HG03045 (cell line): ENCODE data around the gene SRP9.

Source experiments
- ATAC-seq: cut with Tn5 transposase; IDR thresholded peaks from one replicate; pipeline ENCODE4 v1.9.1; 2021; ENCODE audit warnings: mild to moderate bottlenecking, moderate library complexity; ENCODE audit not compliant: unreplicated experiment

Gene SRP9, protein sequence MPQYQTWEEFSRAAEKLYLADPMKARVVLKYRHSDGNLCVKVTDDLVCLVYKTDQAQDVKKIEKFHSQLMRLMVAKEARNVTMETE

GRCh38 chr1:225777583-225778336 is at the start of gene SRP9:
TSS of gene SRP9 (plus strand) at chr1:225777826. CDS start at chr1:225777941, 115 bp downstream.
- peak; percentile 100 for ATAC-seq

- ATAC-seq: no peak
Measured at GRCh38 chr1:225731491-225731890, 46.1 kb upstream of the SRP9 start.

GRCh38 chr1:225733254-225733653 is 44.4 kb upstream of the SRP9 start:
- no peak for ATAC-seq

DNA sequence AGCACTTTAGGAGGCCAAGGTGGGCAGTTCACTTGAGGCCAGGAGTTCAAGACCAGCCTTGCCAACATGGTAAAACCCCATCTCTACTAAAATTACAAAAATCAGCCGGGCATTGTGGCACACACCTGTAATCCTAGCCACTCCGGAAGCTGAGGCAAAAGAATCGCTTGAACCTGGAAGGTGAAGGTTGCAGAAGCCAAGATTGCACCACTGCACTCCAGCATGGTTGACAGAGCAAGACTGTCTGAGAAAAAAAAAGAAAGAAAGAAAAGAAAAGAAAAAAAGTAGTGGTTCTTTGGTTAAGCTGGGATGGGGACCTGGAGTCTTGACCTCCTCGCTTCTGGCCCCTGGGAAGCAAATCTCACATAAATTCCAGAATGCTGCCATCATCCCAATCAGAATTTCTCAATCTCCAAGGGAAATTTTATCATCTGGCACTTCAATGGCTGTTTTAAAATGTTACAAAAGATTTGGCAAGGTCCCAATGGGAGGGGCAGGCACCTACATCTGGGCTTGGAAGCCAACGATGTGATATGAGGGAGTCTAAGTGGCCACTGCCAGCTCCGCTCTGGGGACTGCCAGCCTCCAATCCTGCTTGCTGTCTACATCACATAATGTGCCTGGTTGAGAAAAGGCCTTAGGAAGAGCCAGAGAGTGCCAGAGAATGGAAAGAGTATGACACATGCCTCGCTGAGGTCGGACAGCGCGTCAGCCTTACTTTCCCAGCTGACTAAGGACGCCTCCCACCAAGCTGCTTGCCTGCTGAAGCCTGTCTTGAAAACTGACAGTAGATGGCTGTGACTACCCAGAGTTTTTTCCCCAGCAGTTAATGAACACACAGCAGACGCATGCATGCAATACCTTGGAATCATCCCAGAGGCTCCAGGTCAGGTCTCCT is 42.1 kb upstream of the SRP9 start:
- no peak for ATAC-seq

- no peak for ATAC-seq
Measured at GRCh38 chr1:225736437-225737098, 41.1 kb upstream of the SRP9 start.

DNA sequence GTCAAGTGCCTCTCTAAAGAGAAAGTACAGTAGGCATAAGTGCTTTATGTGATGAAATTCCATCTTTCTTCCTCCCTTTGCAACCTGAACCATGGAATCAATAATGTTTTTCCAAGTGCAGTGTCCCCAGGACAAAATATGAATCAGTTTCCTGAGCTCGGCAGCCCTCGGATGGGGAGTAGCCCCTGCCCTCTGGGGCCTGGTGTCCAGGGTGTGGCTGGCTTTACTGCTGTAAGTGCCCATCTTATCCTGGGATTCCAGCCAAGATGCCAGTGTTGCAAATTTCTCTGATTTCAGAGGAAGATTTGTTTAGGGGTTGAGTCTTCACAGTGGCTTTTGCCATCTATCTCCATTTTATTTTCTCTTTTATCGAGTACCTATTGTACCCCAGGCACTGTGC is 40.5 kb upstream of the SRP9 start:
- ATAC-seq: no peak

- no peak for ATAC-seq
Measured at GRCh38 chr1:225737866-225738265, 39.8 kb upstream of the SRP9 start.

DNA sequence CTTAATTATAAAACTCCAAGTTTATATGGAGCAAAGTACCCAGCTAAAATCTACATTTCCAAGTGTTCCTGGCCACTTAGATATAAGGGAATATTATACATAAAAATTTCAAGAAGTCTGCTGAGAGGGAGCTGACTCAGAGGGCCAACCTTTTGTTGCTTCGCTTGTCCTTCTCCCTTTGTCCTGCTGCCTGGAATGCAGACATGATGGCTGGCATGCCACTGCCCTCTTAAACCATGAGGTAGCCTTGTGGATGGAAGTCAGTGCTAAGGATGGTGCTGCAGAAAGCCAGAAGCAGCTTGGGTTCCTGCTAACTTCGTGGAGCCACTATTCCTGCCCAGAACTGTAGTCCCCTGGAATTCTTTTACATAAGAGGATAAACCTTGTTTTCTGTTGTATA is 38.9 kb upstream of the SRP9 start:
- no peak for ATAC-seq

DNA sequence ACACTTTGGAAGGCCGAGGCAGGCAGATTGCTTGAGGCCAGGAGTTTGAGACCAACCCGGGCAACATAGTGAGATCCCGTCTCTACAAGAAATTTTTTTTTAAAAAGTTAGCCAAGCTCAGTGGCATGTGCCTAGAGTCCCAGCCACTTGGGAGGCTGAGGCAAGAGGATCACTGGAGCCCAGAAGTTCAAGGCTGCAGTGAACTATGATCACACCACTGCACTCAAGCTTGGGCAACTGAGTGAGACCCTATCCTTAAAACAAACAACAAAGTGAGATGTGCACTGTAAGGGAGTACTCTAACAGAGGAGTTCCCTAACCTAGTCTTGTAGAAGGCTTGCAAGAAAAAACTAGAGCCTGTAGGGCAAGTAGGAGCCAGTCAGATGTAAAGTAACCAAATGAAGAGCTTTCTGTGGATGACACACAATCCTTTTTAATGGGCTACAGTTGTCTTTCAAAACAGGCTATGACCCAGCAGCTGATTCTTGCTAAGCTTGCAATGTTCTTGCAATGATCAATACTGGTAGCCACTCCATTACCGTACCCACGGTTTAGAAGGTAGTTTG is 38.0 kb upstream of the SRP9 start:
- ATAC-seq: no peak

DNA sequence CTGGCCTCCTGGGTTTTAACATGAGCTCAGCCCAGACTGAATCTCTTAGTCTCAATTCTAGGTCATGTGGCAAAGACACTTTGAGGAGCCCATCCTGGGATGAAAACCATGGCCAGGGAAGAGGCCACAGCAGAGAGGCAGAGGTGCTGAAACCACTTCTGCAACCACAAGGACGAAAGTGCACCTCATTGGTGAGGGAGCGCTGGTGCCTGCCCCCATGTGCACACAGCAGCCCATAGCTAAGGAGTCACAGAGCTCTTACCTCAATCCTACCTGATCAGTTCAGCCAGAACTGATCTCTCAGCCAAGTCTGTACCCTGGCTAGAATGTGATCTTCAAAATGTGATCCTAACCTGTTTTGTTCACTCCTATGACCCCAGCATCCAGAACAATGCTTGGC is 32.9 kb upstream of the SRP9 start:
- ATAC-seq: no peak

DNA sequence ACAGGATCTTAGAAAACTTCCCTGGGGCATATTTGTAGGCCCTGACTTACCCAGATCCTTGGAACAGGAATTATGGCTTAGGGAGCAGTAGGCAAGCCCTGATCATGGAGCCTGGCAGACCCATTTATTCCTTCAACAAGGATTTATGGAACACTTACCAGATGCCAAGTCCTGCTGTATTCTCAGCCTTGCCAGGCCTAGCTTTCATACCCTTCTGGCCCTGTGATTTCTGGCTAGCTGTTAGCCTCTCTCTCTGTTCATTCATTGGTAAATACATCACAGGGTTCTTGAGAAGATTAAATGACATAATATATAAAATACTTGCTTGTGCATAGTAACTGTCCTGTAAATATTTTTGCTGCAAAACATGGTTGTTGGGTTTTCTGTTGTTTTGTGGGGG is 32.4 kb upstream of the SRP9 start:
- ATAC-seq: no peak

DNA sequence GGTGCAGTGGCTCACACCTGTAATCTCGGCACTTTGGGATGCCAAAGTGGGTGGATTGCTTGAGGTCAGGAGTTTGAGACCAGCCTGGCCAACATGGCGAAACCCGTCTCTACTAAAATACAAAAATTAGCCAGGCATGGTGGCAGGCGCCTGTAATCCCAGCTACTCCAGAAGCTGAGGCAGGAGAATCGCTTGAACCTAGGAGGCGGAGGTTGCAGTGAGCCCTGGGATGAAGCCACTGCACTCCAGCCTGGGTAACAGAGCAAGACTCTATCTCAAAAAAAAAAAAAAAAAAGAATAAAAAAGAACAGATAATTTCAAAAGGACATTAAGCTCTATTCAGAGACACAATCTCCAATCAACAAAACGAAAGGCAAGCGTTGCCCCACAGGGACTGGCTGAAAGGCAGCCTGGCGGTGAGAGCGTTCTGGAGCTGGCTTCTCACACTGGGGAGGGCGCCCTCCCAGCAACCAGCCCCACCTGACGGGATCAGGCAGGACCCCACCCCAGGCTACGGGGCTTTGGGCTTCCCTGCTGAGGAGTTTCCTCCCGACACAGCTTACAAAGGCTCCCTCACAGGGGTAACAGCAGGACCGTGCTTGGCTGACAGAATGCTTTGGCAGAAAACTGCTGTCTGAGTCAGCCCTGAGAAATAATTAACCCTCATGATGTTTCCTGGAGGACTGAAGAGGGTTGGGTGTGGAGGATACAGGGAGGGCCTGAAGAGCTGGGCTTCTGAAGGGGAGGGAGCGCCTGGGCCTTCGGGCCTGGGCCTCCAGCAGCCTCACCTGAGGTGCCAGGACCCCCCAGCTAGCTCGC is 31.1 kb upstream of the SRP9 start:
- ATAC-seq: no peak

DNA sequence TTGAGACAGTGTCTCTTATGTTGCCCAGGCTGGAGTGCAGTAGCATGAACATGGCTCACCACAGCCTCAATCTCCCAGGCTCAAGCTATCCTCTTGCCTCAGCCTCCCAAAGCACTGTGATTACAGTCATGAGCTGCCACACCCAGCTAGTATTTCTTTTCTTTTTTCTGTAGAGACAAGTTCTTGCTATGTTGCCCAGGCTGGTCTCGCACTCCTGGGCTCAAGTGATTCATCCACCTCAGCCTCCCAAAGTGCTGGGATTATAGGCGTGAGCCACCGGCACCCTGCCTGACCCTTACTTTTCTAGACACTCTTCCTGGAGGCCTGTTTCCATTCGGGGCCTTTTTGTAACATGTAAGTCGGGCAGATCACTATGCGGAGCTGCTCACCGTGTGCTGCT is 30.1 kb upstream of the SRP9 start:
- no peak for ATAC-seq

- no peak for ATAC-seq
Measured at GRCh38 chr1:225748529-225748928, 29.1 kb upstream of the SRP9 start.

DNA sequence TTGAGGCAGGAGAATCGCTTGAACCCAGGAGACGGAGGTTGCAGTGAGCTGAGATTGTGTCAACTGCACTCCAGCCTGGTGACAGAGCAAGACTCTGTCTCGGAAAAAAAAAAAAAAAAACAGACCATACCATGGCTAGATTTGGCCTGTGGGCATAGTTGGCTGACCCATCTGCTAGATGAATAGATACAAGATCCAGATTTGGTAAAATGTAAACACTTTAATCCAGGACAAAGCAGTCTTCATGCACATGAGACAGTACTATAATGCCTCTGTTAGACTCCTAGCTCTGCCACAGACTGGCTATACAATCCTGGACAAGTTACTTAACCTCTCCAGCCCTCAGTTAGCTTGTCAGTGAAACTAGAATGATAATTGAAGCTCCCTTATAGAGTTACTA is 27.9 kb upstream of the SRP9 start:
- ATAC-seq: no peak

- ATAC-seq: no peak
Measured at GRCh38 chr1:225750420-225750819, 27.2 kb upstream of the SRP9 start.

GRCh38 chr1:225750875-225751824 is 26.5 kb upstream of the SRP9 start:
- ATAC-seq: no peak

GRCh38 chr1:225752245-225752644 is 25.4 kb upstream of the SRP9 start:
- ATAC-seq: no peak
